ENCODE results near the gene CX3CL1. TPM values are rescaled to one million over a fixed set of nuclear protein-coding genes. Genes with fewer than 3 reads are reported as not detected.

Gene CX3CL1
- 6.7 and 9.9 TPM in 2 replicates for total RNA-seq

GRCh38 chr16:57372372-57373116, at the start of gene CX3CL1:
TSS of gene CX3CL1 (plus strand) at chr16:57372490. CDS start at chr16:57372569, 79 bp downstream.

GRCh38 chr16:57358527-57359095, 13.7 kb upstream of the CX3CL1 start, which contains the start of gene CCL22:
TSS of gene CCL22 (plus strand) at chr16:57358783. CDS start at chr16:57358817, 34 bp downstream.

GRCh38 chr16:57403965-57404817, 31.9 kb downstream of the CX3CL1 start, which contains the start of gene CCL17:
TSS of gene CCL17 (plus strand) at chr16:57404767. CDS start at chr16:57413933, 9,166 bp downstream.

Other genes starting within 250 kb of the CX3CL1 start
- gene PSME3IP1, start 186.5 kb upstream of the CX3CL1 start, total RNA-seq: 47.8 and 63.6 TPM in 2 replicates
- gene RSPRY1, start 186.2 kb upstream of the CX3CL1 start, total RNA-seq: 25.8 and 29.8 TPM in 2 replicates
- gene ARL2BP, start 127.2 kb upstream of the CX3CL1 start, total RNA-seq: 67.3 and 73.6 TPM in 2 replicates
- gene PLLP, start 87.8 kb upstream of the CX3CL1 start, total RNA-seq: 7.5 and 8.6 TPM in 2 replicates
- gene CCL22, start 13.7 kb upstream of the CX3CL1 start, total RNA-seq: 0.35 TPM in 1 of 2 replicates, not detected in the other
- not detected in 2 replicates for gene CCL17, start 32.3 kb downstream of the CX3CL1 start, total RNA-seq
- 45.3 and 51.7 TPM in 2 replicates for gene CIAPIN1, start 74.9 kb downstream of the CX3CL1 start, total RNA-seq
- 38.3 and 48.1 TPM in 2 replicates for gene COQ9, start 75.0 kb downstream of the CX3CL1 start, total RNA-seq
- gene POLR2C, start 90.2 kb downstream of the CX3CL1 start, total RNA-seq: 82.1 and 107 TPM in 2 replicates
- gene DOK4, start 114.0 kb downstream of the CX3CL1 start, total RNA-seq: 12.7 and 14.5 TPM in 2 replicates
- 5.4 and 5.8 TPM in 2 replicates for gene CCDC102A, start 164.1 kb downstream of the CX3CL1 start, total RNA-seq
- not detected in 2 replicates for gene ADGRG5, start 170.2 kb downstream of the CX3CL1 start, total RNA-seq

All from airway epithelial cell (primary cell).